Measurements from ENCODE around the gene MAN2B1.

- TF ChIP-seq CTCF (IDR thresholded peaks at IDR 0.05) (no peak), HDAC2 (IDR thresholded peaks at IDR 0.05) (no peak)
These were observed 27.8 kb downstream of the MAN2B1 start for GRCh38 chr19:12638611-12639182.

Data from A549 (cell line).